ENCODE results near the gene GAB2.

- no peak for TF ChIP-seq CC2D1A (CRISPR knock-in tag; IDR thresholded peaks at IDR 0.05)
- TF ChIP-seq MLXIP (CRISPR knock-in tag; IDR thresholded peaks at IDR 0.05; ENCODE audit: borderline replicate concordance): no peak
- no peak for TF ChIP-seq CTCF (CRISPR knock-in tag; IDR thresholded peaks at IDR 0.05)
- no peak for TF ChIP-seq NKX3-1 (CRISPR knock-in tag; IDR thresholded peaks at IDR 0.05)
These were observed 31.2 kb downstream of the GAB2 start for GRCh38 chr11:78386215-78386941.
